ENCODE results near the gene RHOT2.
A peak's percentile ranks its signal among the peaks of the same experiment; 100 is the strongest.

Gene RHOT2

GRCh38 chr16:667780-668518, at the start of gene RHOT2:
RHOT2 (plus strand) TSS chr16:668132; CDS start chr16:668200, 68 bp downstream.
- DNase-seq, result peak; percentile 83 to 86

GRCh38 chr16:619476-620100, 48.3 kb upstream of the RHOT2 start:
- DNase-seq, result no peak

- no peak for DNase-seq
Observed at GRCh38 chr16:620700-621525, 47.0 kb upstream of the RHOT2 start.

- DNase-seq, result no peak
Observed at GRCh38 chr16:621526-622105, 46.3 kb upstream of the RHOT2 start.

- no peak for DNase-seq
Observed at GRCh38 chr16:622920-623280, 45.0 kb upstream of the RHOT2 start.

DNA sequence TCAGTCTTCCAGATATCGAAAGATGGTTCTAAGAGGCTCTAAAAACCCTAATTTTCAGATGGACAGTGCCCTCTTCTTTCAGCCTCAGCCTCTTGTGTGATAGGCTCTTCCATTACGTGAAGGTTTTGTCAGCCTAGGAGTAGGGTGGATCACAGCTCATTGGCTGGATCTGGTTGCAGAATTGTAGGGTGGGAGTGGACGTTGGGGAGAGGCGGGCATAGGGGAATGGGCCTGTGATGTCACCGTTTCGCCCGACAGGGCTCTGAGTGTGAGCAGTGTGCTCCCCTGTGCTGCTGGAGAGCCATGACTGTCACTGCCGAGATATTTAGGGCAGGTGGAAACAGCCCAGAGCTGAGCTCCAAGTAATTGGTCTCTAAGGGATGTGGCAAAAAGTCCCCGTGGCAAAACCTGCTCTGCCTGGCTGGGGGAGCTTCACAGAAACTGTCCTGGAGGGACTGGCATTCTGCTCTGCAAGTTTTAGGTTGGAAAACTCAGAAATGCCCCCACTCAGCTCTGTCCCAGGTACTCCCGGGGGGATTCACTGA, 43.3 kb upstream of the RHOT2 start:
- no peak for DNase-seq

DNA sequence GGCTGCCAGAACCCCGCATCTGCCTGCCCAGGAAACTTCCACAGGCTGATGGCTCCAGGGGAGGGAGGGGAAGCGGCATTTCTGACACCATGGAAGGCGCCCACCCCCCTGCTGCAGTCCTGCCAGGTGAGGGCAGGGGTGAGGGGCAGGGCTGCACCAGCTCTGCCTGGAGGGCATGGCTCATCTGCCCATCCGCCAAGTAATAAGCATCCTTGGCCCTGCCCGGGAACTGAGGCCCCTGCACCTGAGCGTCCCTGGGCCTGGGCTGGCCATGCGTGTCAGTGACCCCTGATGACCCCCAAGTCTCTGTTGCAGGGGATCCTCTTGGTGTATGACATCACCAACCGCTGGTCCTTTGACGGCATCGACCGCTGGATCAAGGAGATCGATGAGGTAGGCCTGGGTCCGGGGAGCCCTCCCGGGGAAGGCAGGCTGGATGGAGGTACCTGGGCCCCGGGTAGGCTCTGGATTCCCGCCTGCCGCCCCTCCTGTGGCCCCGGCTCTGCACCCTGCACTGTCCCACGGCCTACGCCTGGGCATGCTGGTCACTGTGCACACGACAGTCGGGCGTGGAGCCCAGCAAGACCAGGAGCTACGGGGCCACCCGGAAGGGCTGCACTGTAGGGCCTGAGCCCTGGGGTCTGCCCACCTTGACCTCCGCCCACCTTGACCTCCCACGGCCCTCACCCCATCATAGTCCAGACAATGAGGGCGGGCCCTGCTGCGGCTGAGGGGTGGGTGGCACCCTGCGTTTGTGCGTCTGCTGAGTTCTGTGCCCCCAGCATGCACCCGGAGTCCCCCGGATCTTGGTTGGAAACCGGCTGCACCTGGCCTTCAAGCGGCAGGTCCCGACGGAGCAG, 42.6 kb upstream of the RHOT2 start:
- no peak for DNase-seq

DNA sequence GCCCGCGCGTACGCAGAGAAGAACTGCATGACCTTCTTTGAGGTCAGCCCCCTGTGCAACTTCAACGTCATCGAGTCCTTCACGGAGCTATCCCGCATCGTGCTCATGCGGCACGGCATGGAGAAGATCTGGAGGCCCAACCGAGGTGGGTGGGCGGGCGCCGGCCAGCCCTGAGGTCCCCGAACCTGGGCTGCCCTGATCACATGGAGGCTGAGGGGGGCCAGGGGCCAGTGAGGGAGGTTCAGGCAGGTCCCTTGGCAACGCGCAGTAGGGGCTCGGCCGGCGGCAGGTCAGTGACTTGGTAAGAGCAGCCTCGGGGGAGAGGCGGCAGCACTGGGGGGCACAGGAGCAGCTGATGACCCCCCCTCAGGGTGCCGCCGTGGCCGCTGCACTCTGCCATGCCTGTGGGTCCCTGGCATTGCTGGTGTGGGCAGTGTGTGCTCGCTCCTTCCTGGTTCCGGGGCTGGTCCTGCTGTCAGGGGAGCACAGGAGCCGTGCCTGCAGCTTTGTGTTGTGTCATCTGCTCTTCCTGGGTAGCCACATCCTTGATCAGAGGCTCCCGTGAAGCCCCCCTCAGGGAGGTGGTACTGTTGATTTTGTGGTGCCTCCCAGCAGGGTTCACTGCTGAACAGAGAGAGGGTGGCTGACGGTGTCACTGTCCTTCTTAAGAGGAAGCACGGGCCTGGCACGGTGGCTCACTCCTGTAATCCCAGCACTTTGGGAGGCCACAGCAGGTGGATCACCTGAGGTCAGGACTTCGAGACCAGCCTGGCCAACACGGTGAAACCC, 41.8 kb upstream of the RHOT2 start:
- DNase-seq, result no peak

GRCh38 chr16:626787-627453, 41.0 kb upstream of the RHOT2 start:
- DNase-seq, result no peak

GRCh38 chr16:627454-628239, 40.3 kb upstream of the RHOT2 start:
- no peak for DNase-seq

- DNase-seq, result no peak
Observed at GRCh38 chr16:628321-629061, 39.4 kb upstream of the RHOT2 start.

DNA sequence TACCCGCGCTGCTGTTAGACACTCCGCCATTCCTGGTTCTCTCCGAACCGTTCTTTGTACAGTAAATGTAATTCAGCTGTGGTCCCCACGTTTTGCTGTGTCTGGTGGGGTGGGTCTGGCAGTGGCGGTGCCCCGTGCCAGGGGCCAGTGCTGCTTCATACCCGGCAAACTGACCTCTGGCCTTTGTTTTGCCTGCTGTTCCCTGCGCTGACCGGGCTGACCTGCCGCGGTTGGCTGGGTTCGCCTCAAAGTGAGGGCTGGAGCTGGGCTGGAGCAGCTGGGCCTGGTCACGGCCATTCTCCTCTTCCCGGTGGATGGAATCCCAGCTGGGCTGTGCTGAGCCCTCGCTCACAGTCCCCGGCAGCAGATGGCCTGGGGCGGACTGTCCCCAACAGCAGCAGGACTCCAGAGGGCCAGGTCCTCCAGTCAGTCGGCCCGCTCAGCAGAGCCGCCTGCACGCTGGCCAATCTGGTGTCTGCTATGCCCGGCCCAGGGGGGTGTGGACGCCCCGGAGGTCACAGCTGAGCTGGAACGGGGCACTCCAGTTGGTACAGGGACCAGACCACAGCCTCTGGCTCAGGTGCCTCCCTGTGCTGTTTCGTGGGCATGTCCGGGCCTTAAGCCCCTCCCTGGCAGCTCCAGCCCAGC, 38.6 kb upstream of the RHOT2 start:
- DNase-seq, result no peak

DNA sequence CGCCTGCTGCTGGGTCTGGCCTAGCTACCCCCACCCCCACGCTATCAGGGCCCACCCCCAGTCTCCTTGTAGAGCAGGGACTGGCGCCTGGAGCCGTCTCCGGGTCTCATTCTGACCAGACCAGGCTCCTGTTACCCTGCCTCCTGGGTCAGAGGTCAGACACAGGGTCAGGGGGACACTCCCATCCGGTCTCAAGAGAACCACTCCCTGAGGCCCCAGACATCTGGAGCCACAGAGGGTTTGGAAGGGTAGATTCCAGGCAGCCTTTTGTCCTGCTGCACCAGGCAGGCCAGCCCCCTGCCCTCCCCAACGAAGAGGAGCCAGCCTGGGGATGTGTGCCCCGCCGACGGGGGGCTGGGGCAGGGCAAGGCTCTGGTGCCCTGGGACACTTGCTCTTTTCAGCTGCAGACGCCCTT, 38.1 kb upstream of the RHOT2 start:
- no peak for DNase-seq

DNA sequence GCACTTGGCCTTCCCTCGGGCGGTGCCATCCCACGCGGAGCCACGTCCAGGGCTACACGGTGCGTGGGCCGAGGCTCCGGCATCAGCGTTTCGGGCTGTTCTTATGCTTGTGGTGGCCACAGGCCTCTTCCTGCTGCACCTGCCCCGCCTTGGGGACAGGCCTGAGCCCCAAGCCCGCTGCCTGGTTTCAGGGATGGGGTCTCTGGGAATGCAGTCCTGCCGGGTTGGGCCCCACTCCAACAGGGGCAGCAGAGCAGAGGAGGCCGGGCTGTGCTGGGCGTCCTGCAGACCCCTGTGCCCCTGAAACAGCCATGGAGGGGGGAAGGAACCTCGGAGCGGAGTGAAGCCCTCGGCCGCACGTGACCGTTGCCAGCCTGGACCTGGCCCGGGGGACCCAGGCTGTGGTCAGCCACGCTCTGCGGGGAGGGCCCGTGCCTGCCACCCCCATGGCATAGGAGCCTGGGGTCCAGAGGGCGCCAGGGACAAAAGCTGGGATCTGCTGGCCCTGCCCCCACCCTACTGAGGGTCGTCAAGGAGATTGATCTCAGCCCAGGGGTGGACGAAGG, 37.6 kb upstream of the RHOT2 start:
- no peak for DNase-seq

- DNase-seq, result no peak
Observed at GRCh38 chr16:630815-631405, 37.0 kb upstream of the RHOT2 start, which contains the start of gene WFIKKN1. WFIKKN1 (plus strand) TSS chr16:630985; CDS start chr16:631254, 269 bp downstream.

DNA sequence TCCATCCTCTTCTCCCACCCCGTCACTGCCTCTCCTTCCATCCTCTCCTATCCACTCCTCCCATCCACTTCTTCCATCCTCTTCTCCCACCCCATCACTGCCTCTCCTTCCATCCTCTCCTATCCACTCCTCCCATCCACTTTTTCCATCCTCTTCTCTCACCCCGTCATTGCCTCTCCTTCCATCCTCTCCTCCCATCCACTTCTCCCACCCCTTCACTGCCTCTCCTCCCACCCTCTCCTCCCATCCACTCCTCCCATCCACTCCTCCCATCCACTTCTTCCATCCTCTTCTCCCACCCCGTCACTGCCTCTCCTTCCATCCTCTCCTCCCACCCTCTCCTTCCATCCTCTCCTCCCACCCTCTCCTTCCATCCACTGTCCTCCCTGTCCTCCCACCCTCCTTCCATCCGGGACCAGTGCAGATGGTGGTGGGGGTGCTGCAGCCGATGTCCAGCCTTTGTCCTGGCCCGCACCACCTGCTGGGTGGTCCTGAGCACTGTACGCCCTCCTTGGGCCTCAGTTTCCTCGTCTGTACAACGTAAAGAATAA, 36.0 kb upstream of the RHOT2 start:
- DNase-seq, result no peak
